DOHH2 (cell line): ENCODE results near the gene MPPED2.

Source experiments
- CTCF ChIP-seq: fragments of 200-600 bp; sonication (generic); IDR thresholded peaks from one replicate; pipeline ENCODE4 v1.5.1; 2014; ENCODE audit warnings: antibody characterized with exemption, mild to moderate bottlenecking, low read depth, low read length; ENCODE audit not compliant: poor library complexity, severe bottlenecking
- EZH2phosphoT487 ChIP-seq: fragments of 200-600 bp; sonication (generic); IDR thresholded peaks from 2 replicates; pipeline ENCODE4 v1.6.1; 2017; ENCODE audit warnings: borderline replicate concordance, mild to moderate bottlenecking, antibody characterized with exemption, low read length, moderate library complexity, mixed read lengths

DNA sequence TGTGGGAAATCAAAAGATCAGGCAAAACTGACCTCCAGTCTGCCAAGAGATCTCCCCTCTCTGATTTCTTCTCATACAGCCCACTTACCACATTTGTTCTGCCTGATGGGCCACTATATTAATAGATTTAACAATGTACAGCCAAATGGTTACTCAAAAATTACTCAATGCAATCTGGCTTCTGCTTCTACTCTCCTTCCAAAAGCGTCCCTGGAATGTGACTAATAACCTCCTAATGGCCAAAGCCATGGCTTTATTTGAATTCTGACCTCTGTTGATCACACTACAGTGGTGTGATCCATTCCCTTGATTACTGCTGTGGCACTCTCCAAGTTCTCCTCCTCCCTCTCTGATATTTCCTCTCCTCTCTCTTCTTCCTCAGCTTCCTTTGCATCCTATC, 86.2 kb downstream of the MPPED2 start:
- TF ChIP-seq EZH2phosphoT487 (no peak), CTCF (no peak)
